ENCODE measurements around the gene FAM170A. TPM values are rescaled to one million over a fixed set of nuclear protein-coding genes. Genes with fewer than 3 reads are reported as not detected.

Gene FAM170A
- total RNA-seq, 2 donors from 2014 or later, result 0.26 TPM; not detected in 1

- ATAC-seq (no peak), DNase-seq (no peak)
- no peaks in the 10 kb centered on the region for H3K9me3 ChIP-seq
- intact Hi-C loops (cut with DNase I), result no loop called here
- H3K4me1 ChIP-seq, result no peaks in the 10 kb centered on the region
- 68 to 78% methylated on average over 2 of the region's 2 CpGs for WGBS, 2 donors
- H3K27ac ChIP-seq, result no peak overlapping the region
- no peak overlapping the region for H3K4me3 ChIP-seq
- TF ChIP-seq POLR2A (IDR thresholded peaks at IDR 0.05), result no peak
- no peak for TF ChIP-seq CTCF (IDR thresholded peaks at IDR 0.05)
- H3K27me3 ChIP-seq, result no peaks in the 10 kb centered on the region
- H3K36me3 ChIP-seq (replicated peaks in 1 of 2; ENCODE audit: insufficient read depth in 1 of 2, low read depth in 2 of 2), result no peaks in the 10 kb centered on the region
Measured at GRCh38 chr5:119597728-119598298, 31.5 kb upstream of the FAM170A start.

GRCh38 chr5:119613937-119614336 lies 15.4 kb upstream of the FAM170A start:
- ATAC-seq (no peak), DNase-seq (no peak)
- Histone ChIP-seq H3K9me3 (no peaks in the 10 kb centered on the region), H3K27me3 (no peaks in the 10 kb centered on the region), H3K36me3 (replicated peaks in 1 of 2; ENCODE audit: insufficient read depth in 1 of 2, low read depth in 2 of 2) (no peaks in the 10 kb centered on the region), H3K4me3 (no peak overlapping the region), H3K27ac (no peak overlapping the region), H3K4me1 (no peaks in the 10 kb centered on the region)
- no peak for TF ChIP-seq CTCF (IDR thresholded peaks at IDR 0.05)
- TF ChIP-seq POLR2A (IDR thresholded peaks at IDR 0.05), result no peak
- intact Hi-C loops (cut with DNase I), result no loop called here

GRCh38 chr5:119614838-119615237 lies 14.5 kb upstream of the FAM170A start:
- Histone ChIP-seq H3K4me1 (no peaks in the 10 kb centered on the region), H3K27ac (no peak overlapping the region), H3K4me3 (no peak overlapping the region), H3K27me3 (no peaks in the 10 kb centered on the region), H3K36me3 (replicated peaks in 1 of 2; ENCODE audit: insufficient read depth in 1 of 2, low read depth in 2 of 2) (no peaks in the 10 kb centered on the region), H3K9me3 (no peaks in the 10 kb centered on the region)
- no peak for ATAC-seq
- TF ChIP-seq POLR2A (IDR thresholded peaks at IDR 0.05) (no peak), CTCF (IDR thresholded peaks at IDR 0.05) (no peak)
- WGBS, 2 donors, result 24 to 25% methylated on average over 2 of the region's 2 CpGs
- no peak for DNase-seq
- intact Hi-C loops (cut with DNase I), result no loop called here

GRCh38 chr5:119626086-119626485 lies 3.3 kb upstream of the FAM170A start:
- WGBS, 2 donors, result 62 to 79% methylated on average over 2 of the region's 2 CpGs
- H3K27ac ChIP-seq, result no peak overlapping the region
- DNase-seq (no peak), ATAC-seq (no peak)
- H3K4me3 ChIP-seq, result no peak overlapping the region
- H3K27me3 ChIP-seq, result no peaks in the 10 kb centered on the region
- H3K36me3 ChIP-seq (replicated peaks in 1 of 2; ENCODE audit: insufficient read depth in 1 of 2, low read depth in 2 of 2), result no peaks in the 10 kb centered on the region
- H3K4me1 ChIP-seq, result no peaks in the 10 kb centered on the region
- intact Hi-C loops (cut with DNase I), result no loop called here
- no peaks in the 10 kb centered on the region for H3K9me3 ChIP-seq
- no peak for TF ChIP-seq CTCF (IDR thresholded peaks at IDR 0.05)
- no peak for TF ChIP-seq POLR2A (IDR thresholded peaks at IDR 0.05)

GRCh38 chr5:119630752-119631440 lies 1.5 kb downstream of the FAM170A start:
- H3K9me3 ChIP-seq, result no peaks in the 10 kb centered on the region
- DNase-seq (no peak), ATAC-seq (no peak)
- H3K4me1 ChIP-seq, result no peaks in the 10 kb centered on the region
- H3K4me3 ChIP-seq, result no peak overlapping the region
- no peaks in the 10 kb centered on the region for H3K36me3 ChIP-seq (replicated peaks in 1 of 2; ENCODE audit: insufficient read depth in 1 of 2, low read depth in 2 of 2)
- no peaks in the 10 kb centered on the region for H3K27me3 ChIP-seq
- TF ChIP-seq POLR2A (IDR thresholded peaks at IDR 0.05), result no peak
- no peak for TF ChIP-seq CTCF (IDR thresholded peaks at IDR 0.05)
- 73 to 74% methylated on average over 9 of the region's 9 CpGs for WGBS, 2 donors
- intact Hi-C loops (cut with DNase I), result no loop called here
- no peak overlapping the region for H3K27ac ChIP-seq

Data from body of pancreas (tissue), 4 donors.